Retina (tissue), 1 donor: ENCODE measurements around the gene HPCAL1.

ENCODE experiments used
- DNase-seq: peaks from one replicate; pipeline ENCODE4 v3.0.0-alpha.2; 2016

Gene HPCAL1

DNA sequence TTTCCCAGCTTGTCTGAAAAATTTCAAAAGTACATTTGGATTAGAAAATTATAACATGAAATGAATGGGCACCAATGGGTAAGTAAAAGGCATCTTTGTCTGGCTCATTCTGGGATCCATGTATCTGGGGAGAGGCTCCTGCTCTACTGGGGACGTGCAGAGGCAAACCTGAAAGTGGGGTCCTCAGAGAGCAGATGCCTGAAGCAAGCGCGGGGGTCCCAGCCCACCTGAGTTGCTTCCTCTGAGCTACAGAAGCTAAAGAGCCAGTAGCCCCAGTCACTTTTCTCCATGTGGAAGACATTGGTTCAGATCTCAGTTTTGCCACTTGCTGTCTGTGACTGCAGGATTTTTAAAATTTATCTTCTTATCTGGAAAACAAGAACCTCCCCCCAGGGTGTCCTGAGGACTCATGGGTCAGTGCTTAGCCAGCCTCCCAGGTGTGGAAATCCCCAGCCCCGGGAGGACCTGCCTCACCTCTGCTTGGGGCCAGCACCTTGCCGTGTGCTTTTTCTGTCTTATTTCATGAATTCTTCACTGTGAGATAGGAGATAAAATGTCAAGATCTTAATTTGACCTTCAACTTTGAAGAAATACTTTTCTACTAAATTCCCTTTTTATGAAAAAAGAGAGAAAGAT lies 170.5 kb downstream of the HPCAL1 start:
- DNase-seq: no peak

- no peak for DNase-seq
These were observed 172.6 kb downstream of the HPCAL1 start for GRCh38 chr2:10475221-10475722.

GRCh38 chr2:10475811-10476660 lies 173.3 kb downstream of the HPCAL1 start:
- DNase-seq: peak; percentile 33

DNA sequence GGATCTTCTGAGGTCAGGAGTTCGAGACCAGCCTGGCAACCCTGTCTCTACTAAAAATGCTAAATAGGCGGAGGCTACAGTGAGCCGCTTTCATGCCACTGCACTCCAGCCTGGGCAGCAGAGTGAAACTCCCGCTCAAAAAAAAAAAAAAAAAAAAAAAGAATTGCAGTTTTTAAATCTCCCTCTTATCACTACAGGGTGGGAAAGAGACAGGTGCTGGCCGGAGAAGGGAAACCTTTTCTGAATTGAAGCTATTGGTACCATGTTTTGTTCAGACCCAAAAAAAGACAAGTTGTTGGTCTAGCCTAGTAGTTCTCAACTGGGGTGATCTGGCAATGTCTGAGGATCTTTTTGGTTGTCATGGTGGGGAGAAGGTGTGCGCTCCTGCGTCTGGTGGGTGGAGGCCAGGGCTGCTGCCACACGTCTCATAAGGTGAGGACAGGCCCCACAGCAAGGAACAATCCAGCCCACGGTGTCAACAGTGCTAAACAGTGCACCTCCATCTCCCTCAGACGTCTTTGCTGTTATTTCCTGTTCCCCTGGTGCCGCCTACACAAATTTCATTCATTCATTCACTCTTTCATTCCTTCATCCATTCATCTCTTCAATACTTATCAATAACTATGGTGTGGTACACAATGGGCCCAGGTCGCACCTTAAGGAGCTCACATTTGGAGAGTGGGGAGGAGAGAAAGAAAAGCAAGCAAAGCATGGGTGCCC lies 174.2 kb downstream of the HPCAL1 start:
- DNase-seq: no peak
